Measurements from ENCODE around the gene TAF8.

DNA sequence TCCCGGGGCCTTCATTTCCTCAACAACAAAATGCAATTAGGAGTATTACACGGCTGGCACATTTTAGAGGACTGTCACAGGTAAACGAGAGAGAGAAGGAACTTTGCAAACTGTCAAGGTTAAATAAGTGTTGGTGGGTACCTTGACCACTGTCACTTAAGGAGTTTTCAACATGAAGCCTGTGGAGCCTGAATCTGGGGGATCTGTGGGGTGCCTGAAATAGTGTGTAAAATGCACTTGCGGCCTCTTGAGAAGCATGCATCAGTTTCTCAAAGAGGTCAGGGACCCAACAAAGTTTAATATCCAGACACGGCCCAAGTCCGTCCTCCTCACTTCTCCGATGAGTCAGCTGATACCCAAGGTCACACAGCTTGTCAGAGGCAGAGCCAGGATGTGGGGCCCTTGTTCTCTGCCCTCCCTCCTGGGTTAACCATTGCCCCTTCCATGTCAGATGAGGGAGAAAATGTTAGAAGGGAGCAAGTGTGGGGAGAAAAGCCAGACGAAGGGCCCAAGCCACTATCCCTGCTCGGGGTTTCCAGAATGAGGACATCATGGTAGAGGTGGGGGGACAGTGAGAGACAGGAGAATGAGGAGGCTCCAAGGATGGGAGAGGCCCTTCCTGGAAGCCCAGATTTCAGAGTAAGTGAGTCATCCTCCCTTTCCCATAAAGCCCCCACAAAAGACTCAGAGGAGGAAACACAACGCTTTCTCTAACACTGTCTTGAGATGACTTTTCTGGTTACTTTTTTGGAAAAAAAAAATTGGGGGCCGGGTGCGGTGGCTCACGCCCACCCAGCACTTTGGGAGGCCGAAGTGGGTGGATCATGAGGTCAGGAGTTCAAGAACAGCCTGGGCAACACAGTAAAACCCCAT lies 49.9 kb downstream of the TAF8 start:
- no peak for TF ChIP-seq CTCF (IDR thresholded peaks at IDR 0.05)
- peak in 1 of 3 donors; percentile 21 for TF ChIP-seq POLR2AphosphoS5 (IDR thresholded peaks at IDR 0.05)
- no peak for TF ChIP-seq POLR2A (IDR thresholded peaks at IDR 0.05)
- no peak for TF ChIP-seq EP300 (IDR thresholded peaks at IDR 0.05)

All from stomach (tissue), 4 donors.